Measurements from ENCODE around the gene STK26.

DNA sequence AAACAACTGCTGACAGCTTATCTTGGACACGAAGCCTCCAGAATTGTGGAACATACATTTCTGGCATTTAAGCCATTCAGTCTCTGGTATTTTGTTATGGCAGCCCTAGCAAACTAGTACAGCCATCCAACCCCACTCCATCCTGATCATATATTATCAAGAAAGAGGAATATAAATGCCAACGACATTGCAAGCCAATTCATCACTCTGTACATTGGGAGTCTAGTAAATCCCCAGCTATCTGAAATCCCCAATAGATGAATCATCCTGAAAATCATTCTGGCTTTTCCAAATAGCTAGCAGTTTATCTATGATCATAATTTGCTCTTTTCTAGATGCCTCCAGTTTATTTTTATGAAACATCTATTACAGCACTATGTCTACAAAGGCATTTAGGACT, 63.6 kb downstream of the STK26 start:
- TF ChIP-seq, protein P1, sequence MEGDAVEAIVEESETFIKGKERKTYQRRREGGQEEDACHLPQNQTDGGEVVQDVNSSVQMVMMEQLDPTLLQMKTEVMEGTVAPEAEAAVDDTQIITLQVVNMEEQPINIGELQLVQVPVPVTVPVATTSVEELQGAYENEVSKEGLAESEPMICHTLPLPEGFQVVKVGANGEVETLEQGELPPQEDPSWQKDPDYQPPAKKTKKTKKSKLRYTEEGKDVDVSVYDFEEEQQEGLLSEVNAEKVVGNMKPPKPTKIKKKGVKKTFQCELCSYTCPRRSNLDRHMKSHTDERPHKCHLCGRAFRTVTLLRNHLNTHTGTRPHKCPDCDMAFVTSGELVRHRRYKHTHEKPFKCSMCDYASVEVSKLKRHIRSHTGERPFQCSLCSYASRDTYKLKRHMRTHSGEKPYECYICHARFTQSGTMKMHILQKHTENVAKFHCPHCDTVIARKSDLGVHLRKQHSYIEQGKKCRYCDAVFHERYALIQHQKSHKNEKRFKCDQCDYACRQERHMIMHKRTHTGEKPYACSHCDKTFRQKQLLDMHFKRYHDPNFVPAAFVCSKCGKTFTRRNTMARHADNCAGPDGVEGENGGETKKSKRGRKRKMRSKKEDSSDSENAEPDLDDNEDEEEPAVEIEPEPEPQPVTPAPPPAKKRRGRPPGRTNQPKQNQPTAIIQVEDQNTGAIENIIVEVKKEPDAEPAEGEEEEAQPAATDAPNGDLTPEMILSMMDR (IDR thresholded peaks at IDR 0.05): no peak
- TF ChIP-seq POLR2A (IDR thresholded peaks at IDR 0.05): no peak

All from lower leg skin (tissue), 3 donors.